ENCODE data around the gene PCDH9. TPM values are rescaled to one million over a fixed set of nuclear protein-coding genes. Genes with fewer than 3 reads are reported as not detected.

The PCDH9 gene
- total RNA-seq, 2 experiments from 2014 or later: 0.20 to 0.23 TPM

DNA sequence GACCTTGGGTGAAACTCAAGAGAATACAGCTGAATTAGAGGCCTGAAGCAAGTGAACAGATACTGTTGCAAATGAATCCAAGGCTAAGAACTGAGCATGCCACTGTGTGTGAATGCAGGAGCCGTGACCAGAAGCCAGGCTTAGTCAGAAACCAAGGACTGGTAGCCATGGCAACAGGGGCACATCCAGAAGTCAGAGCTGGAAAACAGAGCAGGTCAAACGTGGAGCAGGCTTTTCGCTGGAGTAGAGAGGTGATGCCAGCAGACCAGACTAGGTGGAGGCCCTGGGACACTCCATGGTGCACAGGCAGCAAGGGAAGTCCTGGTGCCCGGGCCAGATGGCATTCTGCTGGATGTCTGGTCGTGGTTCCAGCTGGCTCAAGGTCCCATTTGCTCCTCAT lies 564.1 kb downstream of the PCDH9 start:
- Mint-ChIP-seq H3K27me3 (no peaks in the 10 kb centered on the region), H3K4me1 (no peaks in the 10 kb centered on the region), H3K4me3 (no peak overlapping the region), H3K36me3 (no peaks in the 10 kb centered on the region), H3K9me3 (peaks cover under 1% of the 10 kb centered on the region), H3K27ac (no peak overlapping the region)
- DNase-seq: no peak

- H3K4me1 Mint-ChIP-seq: no peaks in the 10 kb centered on the region
- no peak for DNase-seq
- no peak overlapping the region for H3K4me3 Mint-ChIP-seq
- H3K27me3 Mint-ChIP-seq: no peaks in the 10 kb centered on the region
- no peaks in the 10 kb centered on the region for H3K9me3 Mint-ChIP-seq
- no peaks in the 10 kb centered on the region for H3K36me3 Mint-ChIP-seq
- no peak overlapping the region for H3K27ac Mint-ChIP-seq
These were observed 566.4 kb downstream of the PCDH9 start for GRCh38 chr13:66663711-66664110.

GRCh38 chr13:66663206-66663605 lies 566.9 kb downstream of the PCDH9 start:
- H3K4me3 Mint-ChIP-seq: no peak overlapping the region
- DNase-seq: no peak
- no peaks in the 10 kb centered on the region for H3K4me1 Mint-ChIP-seq
- H3K36me3 Mint-ChIP-seq: no peaks in the 10 kb centered on the region
- no peaks in the 10 kb centered on the region for H3K9me3 Mint-ChIP-seq
- no peaks in the 10 kb centered on the region for H3K27me3 Mint-ChIP-seq
- no peak overlapping the region for H3K27ac Mint-ChIP-seq

DNA sequence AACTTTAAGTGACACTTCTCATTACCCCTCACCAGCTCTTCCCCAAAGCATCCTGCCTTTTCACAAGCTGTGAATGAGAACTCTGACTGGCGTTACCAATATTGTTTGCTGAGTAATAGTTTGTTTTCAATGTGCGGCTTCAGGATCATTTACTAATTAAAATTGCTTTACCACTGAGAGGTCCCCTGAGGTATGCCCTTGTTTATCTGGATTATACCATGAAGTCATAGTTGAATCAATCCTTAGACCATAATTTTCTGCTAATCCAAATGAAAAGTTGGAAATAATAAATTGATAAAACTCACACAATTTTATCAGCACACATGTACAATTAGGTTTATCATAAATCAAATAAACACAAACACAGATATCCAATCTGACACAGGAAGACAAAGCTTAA lies 568.8 kb downstream of the PCDH9 start:
- Mint-ChIP-seq H3K27ac (no peak overlapping the region), H3K27me3 (no peaks in the 10 kb centered on the region), H3K36me3 (no peaks in the 10 kb centered on the region), H3K4me3 (no peak overlapping the region), H3K4me1 (no peaks in the 10 kb centered on the region), H3K9me3 (no peaks in the 10 kb centered on the region)
- DNase-seq: no peak

- no peak overlapping the region for H3K4me3 Mint-ChIP-seq
- no peaks in the 10 kb centered on the region for H3K36me3 Mint-ChIP-seq
- no peaks in the 10 kb centered on the region for H3K27me3 Mint-ChIP-seq
- H3K27ac Mint-ChIP-seq: no peak overlapping the region
- H3K9me3 Mint-ChIP-seq: no peaks in the 10 kb centered on the region
- no peak for DNase-seq
- H3K4me1 Mint-ChIP-seq: no peaks in the 10 kb centered on the region
These were observed 569.7 kb downstream of the PCDH9 start for GRCh38 chr13:66660468-66660813.

DNA sequence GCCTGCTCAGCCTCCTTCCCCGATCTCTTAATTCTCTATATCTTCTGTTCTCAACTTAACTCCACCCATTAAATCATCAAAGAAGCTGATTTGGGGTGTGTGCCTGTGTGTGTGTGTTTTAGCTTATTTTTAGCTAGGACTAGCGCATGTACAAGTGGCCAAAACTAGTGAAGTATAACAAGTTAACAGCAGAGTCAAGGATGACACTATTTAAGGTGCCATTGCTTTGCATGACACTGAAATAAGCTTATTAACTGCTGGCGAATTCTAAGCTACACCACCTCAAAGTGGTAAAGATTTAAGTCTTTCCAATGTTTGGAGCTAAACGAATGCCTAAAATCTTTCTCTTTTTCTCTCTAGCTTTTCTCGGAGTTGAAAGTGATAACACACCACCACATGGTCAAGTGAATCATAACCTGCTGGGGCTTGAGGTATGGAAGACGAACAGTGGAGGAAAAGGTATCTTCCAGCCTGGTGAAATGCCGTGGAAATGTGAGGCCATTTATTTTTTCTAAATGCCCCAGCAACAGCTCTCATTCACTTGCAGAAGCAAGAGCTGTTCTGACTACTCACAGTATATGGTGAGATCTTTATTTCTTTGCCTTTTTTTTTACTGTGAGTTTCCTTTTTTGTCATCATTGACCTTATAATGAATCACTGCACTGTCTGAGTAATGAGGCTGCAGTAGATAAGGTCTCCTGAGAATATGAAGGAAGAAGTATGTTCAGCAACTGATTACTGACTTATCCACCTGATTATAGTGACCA lies 570.3 kb downstream of the PCDH9 start:
- Mint-ChIP-seq H3K4me3 (no peak overlapping the region), H3K9me3 (no peaks in the 10 kb centered on the region)

DNA sequence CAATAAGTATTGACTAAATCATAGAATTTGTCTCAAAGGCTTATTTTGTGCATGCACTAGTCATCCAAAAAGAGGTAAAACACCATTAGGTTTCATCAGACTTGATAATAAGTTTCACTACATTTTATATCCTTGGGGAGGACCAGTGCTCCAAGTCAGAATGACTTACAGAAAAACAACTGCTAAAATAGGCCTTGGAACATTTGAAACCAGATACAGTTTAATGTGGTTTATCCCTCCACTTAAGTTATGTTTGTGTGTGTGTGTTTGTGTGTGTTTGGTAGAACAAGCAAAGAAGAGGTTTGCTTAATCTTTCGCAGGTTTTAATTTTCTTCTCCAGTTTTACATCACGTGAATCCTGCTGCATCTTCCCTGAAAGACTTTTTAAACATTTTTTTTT lies 570.9 kb downstream of the PCDH9 start:
- Mint-ChIP-seq H3K27ac (no peak overlapping the region), H3K36me3 (no peaks in the 10 kb centered on the region), H3K9me3 (no peaks in the 10 kb centered on the region), H3K27me3 (no peaks in the 10 kb centered on the region), H3K4me1 (no peaks in the 10 kb centered on the region), H3K4me3 (no peak overlapping the region)
- DNase-seq: no peak

More for the DNA sequence above, 570.3 kb downstream of the PCDH9 start:
- no peak for DNase-seq
- H3K4me1 Mint-ChIP-seq: no peaks in the 10 kb centered on the region
- H3K36me3 Mint-ChIP-seq: no peaks in the 10 kb centered on the region
- no peak overlapping the region for H3K27ac Mint-ChIP-seq
- H3K27me3 Mint-ChIP-seq: no peaks in the 10 kb centered on the region

GRCh38 chr13:66657165-66657881 lies 572.8 kb downstream of the PCDH9 start:
- no peak overlapping the region for H3K4me3 Mint-ChIP-seq

DNA sequence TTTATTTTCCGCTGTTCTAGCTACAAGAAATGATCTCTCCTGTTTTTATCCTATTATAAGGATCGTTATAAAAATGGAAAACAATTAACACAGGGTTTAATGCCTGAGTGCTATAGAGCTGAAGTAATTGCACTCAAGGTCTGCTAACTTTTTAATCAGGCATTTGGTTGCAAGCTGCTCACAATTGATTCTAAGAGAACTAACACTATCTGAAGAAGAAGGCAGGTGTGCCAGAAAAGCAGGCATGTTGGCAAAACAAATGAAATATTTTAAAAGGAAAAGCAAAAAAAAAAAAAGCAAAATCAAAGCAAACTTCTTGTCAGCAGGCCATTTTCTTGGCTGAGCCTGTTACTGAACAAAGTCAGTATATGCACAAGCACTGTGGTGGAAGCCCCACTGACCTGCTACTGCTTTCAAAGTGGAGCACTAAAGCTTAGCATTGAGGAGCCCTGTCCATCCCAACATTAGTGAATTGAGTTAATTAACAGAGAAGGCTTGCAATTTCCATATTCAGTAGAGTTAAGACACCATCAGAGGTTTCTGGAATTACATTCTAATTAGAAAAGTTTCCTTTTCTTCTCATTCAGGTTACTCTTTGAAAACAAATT lies 574.2 kb downstream of the PCDH9 start:
- no peak for DNase-seq
- no peak overlapping the region for H3K27ac Mint-ChIP-seq
- no peaks in the 10 kb centered on the region for H3K9me3 Mint-ChIP-seq
- no peaks in the 10 kb centered on the region for H3K4me1 Mint-ChIP-seq
- H3K4me3 Mint-ChIP-seq: no peak overlapping the region
- H3K36me3 Mint-ChIP-seq: no peaks in the 10 kb centered on the region
- no peaks in the 10 kb centered on the region for H3K27me3 Mint-ChIP-seq

More at GRCh38 chr13:66657165-66657881, 572.8 kb downstream of the PCDH9 start:
- no peak for DNase-seq
- H3K4me1 Mint-ChIP-seq: no peaks in the 10 kb centered on the region
- no peaks in the 10 kb centered on the region for H3K36me3 Mint-ChIP-seq
- no peaks in the 10 kb centered on the region for H3K27me3 Mint-ChIP-seq
- H3K9me3 Mint-ChIP-seq: no peaks in the 10 kb centered on the region
- H3K27ac Mint-ChIP-seq: no peak overlapping the region

GRCh38 chr13:66644855-66645460 lies 585.2 kb downstream of the PCDH9 start:
- H3K4me3 Mint-ChIP-seq: no peak overlapping the region
- no peak for DNase-seq
- H3K27me3 Mint-ChIP-seq: no peaks in the 10 kb centered on the region
- H3K9me3 Mint-ChIP-seq: no peaks in the 10 kb centered on the region
- H3K27ac Mint-ChIP-seq: no peak overlapping the region
- H3K36me3 Mint-ChIP-seq: no peaks in the 10 kb centered on the region
- H3K4me1 Mint-ChIP-seq: no peaks in the 10 kb centered on the region

GRCh38 chr13:66640231-66640630 lies 589.9 kb downstream of the PCDH9 start:
- no peak overlapping the region for H3K4me3 Mint-ChIP-seq
- H3K27ac Mint-ChIP-seq: no peak overlapping the region
- DNase-seq: no peak
- H3K4me1 Mint-ChIP-seq: no peaks in the 10 kb centered on the region
- H3K9me3 Mint-ChIP-seq: no peaks in the 10 kb centered on the region
- H3K36me3 Mint-ChIP-seq: no peaks in the 10 kb centered on the region
- no peaks in the 10 kb centered on the region for H3K27me3 Mint-ChIP-seq

DNA sequence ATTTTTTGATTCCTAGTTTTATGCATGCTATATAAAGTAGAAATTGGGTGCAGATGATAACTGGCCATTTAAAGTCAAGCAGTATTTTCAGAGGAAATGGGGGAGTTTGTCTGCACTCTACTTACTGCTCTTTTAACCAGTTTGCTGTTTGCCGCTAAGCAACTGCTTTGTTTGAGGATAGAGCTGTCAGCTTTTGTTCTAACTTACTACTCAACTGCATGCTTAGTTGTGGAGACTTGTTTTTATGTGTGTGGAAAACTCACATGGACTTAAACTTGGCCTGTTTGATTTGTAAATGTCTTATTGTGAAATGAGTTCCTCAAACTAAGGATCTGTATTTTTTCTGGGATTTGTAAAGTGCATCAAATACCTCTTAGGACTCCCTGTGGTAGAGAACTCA lies 591.1 kb downstream of the PCDH9 start:
- H3K36me3 Mint-ChIP-seq: no peaks in the 10 kb centered on the region
- DNase-seq: no peak
- H3K9me3 Mint-ChIP-seq: no peaks in the 10 kb centered on the region
- no peaks in the 10 kb centered on the region for H3K4me1 Mint-ChIP-seq
- H3K27ac Mint-ChIP-seq: no peak overlapping the region
- no peak overlapping the region for H3K4me3 Mint-ChIP-seq
- no peaks in the 10 kb centered on the region for H3K27me3 Mint-ChIP-seq

DNA sequence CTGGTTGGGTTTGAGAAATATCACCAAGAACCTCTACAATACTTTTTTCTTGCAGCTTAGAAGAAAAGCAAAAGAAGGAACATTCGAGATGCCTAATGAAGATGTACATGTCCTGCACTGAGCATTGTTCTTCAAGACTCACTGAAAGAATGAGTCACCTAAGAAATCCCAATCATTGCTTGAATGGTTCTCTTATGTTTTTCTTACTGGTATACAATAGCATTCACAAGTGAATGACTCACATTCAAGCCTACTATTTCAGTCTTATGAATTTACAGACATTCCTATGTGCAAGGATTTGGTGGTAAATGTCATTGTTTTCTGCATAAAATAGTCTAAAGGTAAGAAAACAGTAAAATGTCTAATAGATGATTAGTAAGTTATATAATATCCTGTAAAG lies 594.6 kb downstream of the PCDH9 start:
- no peak overlapping the region for H3K4me3 Mint-ChIP-seq
- no peaks in the 10 kb centered on the region for H3K9me3 Mint-ChIP-seq
- H3K36me3 Mint-ChIP-seq: no peaks in the 10 kb centered on the region
- no peaks in the 10 kb centered on the region for H3K27me3 Mint-ChIP-seq
- no peak overlapping the region for H3K27ac Mint-ChIP-seq
- no peak for DNase-seq
- no peaks in the 10 kb centered on the region for H3K4me1 Mint-ChIP-seq

DNA sequence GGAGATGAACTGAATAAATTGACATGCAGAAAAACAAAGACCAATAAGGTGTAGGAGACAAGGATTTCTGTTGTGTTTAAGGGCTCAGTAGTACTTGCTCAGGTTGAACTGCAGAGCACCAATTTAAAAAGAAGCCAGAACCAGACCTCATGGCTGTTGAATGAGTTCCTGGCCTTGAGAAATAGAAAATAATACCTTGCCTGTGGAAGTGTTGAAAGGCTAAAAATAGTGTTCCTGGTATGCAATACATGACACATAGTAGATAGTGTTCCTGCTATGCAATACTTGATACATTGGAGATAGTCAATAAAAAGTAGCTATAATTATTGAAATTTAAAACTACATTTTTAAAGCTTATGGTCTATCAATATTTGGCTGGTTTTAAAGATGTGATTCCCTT lies 595.8 kb downstream of the PCDH9 start:
- Mint-ChIP-seq H3K4me1 (no peaks in the 10 kb centered on the region), H3K36me3 (no peaks in the 10 kb centered on the region), H3K9me3 (no peaks in the 10 kb centered on the region), H3K27ac (no peak overlapping the region), H3K27me3 (no peaks in the 10 kb centered on the region), H3K4me3 (no peak overlapping the region)
- no peak for DNase-seq

GRCh38 chr13:66627512-66627911 lies 602.6 kb downstream of the PCDH9 start:
- H3K36me3 Mint-ChIP-seq: no peaks in the 10 kb centered on the region
- no peaks in the 10 kb centered on the region for H3K9me3 Mint-ChIP-seq
- no peaks in the 10 kb centered on the region for H3K27me3 Mint-ChIP-seq
- no peak for DNase-seq
- no peak overlapping the region for H3K4me3 Mint-ChIP-seq
- H3K4me1 Mint-ChIP-seq: no peaks in the 10 kb centered on the region
- H3K27ac Mint-ChIP-seq: no peak overlapping the region

Data from activated naive CD8-positive, alpha-beta T cell treated with anti-CD3 and anti-CD28 coated beads for 36 hours (primary cell).